GM19240 (cell line): ENCODE data around the gene SLC25A11.
"Not testable (repeated sequence)": the region's sequence is repeated elsewhere in the genome, so short reads cannot be mapped to it uniquely, and the experiment has no call there.

Experiments
- DNase-seq: peaks from one replicate; pipeline ENCODE4 v3.0.0; 2011; ENCODE audit warnings: low spot score; ENCODE audit not compliant: insufficient read length

Gene SLC25A11

DNA sequence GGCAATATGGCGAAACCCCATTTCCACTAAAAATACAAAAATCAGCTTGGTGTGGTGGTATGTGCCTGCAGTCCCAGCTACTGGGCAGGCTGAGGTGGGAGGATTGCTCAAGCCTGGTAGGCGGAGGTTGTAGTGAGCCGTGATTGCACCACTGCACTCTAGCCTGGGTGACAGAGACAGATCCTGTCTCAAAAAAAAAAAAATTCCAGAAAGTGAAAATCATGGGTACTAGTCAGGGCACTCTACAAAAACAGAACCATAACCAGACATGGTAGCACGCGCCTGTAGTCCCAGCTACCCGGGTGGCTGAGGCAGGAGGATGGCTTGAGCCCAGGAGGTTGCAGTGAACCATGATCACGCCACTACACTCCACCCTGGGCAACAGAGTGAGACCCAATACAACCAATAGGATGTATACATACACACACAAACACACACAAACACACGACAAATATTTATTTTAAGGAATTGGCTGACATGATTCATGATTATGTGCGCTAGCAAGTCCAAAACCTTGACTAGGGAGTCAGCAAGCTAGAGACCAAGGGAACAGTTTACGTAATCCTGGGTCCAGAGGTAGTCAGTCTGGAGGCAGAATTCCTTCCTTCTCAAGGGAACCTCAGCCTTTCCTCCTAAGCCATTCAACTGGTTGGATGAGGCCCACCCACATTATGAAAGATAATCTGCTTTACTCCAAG lies 19.3 kb downstream of the SLC25A11 start:
- no peak for DNase-seq

DNA sequence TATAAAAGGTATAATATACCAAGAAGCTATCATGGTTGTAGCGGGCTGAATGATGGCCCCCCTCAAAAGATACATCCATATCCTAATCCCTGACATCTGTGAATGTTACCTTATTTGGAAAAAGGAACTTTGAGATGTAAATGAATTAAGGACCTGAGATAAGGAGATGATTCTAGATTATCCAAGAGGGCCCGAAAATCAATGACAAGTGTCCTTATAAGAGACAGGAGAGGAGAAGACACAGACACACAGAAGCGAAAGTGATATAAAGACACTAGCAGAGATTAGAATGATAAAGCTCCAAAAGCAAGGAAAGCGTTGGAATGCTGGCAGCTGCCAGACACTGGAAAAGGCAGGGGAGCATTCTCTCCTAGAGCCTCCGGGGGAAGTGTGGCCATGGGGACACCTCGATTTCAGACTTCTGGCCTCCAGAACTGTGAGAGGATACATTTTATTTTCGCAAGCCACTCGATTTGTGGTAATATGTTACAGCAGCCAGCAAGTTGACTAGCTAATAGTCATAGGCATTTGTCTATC lies 20.3 kb downstream of the SLC25A11 start:
- no peak for DNase-seq

DNA sequence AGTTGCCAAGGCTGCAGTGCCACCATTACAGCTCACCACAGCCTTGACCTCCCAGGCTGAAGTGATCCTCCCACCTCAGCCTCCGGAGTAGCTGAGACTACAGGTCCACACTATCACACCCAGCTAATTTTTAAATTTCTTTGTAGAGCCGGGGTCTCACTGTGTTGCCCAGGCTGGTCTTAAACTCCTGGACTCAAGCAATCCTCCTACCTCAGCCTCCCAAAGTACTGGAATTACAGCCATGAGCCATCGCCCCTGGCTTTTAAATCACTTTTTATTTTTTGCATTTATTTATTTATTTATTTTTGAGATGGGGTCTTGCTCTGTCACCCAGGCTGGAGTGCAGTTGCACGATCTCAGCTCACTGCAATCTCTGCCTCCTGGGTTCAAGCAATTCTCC lies 25.3 kb downstream of the SLC25A11 start:
- not testable (repeated sequence) for DNase-seq

DNA sequence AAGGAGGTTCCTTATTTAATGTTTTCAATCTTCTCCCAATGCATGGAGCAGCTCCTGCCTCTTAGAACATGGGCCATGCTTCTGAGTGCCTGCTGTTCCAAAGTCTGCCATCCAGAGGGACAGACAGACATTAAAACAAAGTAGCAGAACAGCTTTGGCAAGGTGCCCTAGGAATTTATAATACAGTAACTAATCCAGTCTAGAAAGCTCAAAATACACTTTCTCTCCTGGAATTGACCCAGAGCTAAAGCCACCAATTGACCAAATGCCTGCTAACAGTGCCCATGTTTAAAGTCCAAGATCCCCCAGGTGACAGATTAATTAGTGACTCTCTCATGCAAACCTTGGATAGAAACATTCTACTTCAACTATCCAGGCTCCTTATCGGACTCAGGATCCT lies 25.9 kb downstream of the SLC25A11 start:
- no peak for DNase-seq

DNA sequence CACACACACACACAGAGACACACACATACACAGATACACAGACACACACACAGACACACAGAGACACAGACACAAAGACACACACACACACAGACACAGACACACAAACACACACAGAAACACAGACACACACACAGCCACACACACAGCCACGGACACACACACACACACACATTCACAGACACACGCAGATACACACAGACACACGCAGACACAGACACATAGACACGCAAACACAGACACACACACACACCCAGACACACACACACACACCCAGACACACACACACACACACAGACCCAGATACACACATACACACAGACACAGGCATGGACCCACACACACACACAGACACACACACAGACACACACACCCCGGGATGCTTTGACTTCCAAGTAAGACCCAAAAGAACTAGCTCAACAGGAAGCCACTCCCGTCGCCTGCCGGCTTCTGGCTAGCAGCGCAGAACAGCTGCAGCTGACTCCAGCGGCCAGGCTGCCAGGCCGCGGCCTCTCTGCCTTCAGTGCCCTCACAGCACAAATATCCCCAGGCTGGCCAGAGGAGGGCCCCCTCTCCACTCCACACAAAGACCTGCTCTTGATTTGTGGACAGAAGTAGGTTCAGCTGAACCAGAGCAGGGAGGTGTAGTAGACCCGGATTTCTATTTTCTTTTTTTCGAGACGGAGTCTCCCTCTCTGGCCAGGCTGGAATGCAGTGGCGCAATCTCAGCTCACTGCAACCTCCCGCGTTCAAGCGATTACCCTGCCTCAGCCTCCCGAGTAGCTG lies 30.9 kb downstream of the SLC25A11 start:
- no peak for DNase-seq

DNA sequence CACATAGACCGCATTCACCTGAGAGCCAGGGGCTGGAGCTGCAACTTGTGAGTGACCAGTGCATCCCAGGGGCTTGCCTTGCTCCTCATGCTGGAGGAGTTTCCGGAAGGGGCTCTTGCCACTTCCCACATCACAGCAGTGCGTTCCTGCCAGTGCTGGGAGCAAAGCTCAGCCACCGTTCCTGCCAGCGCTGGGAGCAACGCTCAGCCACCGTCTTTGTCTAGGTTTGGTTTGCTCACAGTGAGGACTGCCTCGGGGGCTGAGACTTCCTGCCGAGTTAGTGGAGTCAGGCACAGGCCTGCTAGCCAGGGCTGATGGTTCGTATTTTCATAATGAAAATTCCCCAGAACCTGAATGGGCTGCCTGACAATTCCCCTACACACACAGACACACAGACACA lies 31.5 kb downstream of the SLC25A11 start:
- no peak for DNase-seq

DNA sequence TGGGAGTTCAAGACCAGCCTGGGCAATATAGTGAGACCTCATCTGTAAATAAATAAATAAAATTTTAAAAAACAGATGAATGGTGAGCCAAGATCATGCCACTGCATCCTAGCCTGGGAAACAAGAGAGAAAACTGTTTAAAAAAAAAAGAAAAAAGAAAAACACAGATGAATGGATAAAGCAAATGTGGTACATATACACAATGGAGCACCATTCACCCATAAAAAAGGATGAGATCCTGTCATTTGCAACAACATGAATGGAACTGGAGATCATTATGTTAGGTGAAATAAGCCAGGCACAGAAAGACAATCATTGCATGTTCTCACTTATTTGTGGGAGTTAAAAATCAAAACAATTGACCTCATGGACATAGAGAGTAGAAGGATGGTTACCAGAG lies 33.2 kb downstream of the SLC25A11 start:
- not testable (repeated sequence) for DNase-seq

DNA sequence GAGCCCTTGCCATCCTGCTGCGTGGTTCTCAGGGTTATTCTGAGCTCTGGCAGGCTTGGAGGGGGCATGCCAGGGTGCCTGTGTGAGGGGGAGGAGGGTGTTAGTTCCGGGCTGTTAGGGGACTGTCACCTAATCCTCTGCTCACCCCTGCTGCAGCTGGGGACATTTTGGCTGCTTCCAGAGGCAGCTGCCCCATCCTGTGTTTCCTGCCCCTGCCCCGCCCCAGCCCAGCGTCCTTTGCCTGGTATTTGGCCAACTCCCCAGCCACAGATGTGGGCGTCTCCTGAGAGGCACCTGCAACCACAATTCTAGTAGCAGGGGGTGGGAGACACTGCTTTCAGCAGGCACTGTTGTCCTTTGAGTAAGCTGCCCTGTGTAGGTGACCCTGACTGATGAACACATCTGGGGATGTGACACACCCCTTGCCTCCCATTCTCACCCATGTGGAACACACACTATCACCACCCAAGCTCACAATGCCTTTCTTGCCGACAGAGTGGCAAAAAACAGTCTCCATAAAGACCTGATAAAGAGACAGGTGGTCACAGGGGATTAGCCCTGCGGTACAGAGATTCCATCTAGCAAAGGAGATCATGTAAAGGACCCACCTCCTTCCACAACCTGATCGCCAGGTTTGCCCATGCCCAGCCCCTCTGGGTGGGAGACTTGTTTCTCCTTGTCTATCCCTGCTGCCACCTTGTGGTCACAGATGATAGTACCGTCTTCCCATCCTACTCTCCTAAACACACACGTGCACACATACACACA lies 36.6 kb downstream of the SLC25A11 start, which contains the start of gene CHRNE:
TSS of gene CHRNE (minus strand) at position 48 of the 768 bp plus-strand sequence. CDS start at position 13, 35 bp downstream.
- DNase-seq, result peak; percentile 33

DNA sequence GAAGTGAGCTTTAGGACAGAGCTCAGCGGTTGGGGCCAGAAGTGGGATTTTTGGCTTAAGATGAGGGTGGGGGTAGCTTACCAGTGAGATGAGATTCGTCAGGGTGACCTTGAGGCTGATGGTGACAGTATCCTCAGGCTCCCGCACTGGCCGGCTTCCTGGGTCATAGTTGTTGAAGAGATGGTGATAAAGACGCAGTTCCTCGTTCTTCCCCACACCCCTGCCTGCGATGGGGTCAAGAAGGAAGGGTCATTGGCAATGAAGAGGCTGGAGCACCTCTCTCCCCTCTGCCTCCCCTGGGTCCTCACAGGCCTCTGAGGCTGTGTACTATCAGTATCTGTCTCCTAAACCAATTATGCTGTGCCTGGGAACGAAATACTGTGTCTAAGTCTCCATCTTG lies 37.3 kb downstream of the SLC25A11 start:
- DNase-seq, result no peak

DNA sequence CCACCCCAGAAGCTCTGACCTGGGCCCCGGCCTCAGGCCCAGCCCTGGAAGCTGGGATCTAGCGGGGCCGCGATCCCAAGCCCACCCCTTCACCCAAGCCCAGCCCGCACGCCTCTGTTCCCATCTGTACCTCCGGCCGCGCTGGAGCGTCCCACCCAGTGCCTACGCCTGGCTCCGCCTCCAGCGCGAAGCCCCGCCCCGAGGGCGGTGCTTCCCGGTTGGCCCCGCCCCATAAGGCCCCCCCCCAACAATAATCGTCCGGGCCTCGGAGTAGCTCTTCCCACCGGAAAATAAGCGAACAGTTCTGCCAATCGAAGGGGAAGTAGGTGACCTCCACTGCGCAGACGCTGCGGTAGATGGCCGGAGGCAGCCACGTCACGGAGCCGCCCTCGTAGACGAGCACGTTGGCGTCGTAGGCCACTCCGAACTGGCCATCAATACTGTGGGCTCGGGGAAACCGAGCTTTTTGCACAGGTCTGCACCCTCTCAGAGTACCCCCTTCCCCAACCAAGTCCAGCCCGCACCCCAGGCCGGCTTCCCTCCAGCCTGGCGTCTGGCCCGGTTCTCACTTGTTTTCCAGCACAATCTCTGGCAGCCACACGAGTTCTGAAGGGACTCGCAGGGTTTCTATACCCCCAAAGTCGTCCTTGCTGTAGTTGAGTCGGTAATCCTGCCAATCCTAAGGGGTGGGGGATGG lies 38.0 kb downstream of the SLC25A11 start:
- no peak for DNase-seq

DNA sequence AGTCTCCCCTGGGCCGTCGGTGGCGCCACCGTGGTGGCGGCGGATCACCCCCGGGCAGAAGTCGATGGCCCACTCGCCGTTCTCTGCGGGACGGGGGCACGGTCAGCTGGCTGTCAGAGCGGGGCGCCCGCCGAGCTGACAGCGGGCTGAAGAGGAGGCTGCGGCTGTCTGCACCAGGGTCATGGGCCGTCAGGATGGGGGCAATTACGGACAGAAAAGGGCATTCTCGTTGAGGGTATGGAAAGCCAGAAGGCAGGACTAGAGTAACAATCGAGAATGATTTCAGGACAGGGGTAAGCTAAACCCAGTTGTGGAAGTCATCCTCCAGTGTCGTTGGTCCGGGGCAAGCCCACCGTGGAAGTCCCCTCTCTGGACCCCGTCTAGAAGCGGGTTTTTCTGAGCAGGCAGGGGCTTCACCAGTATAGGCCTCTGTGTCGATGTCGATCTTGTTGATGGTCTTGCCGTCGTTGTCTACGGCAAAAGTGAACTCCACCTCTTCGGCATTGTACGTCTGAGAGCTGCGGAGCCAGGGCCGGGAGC lies 38.7 kb downstream of the SLC25A11 start:
- DNase-seq, result no peak

DNA sequence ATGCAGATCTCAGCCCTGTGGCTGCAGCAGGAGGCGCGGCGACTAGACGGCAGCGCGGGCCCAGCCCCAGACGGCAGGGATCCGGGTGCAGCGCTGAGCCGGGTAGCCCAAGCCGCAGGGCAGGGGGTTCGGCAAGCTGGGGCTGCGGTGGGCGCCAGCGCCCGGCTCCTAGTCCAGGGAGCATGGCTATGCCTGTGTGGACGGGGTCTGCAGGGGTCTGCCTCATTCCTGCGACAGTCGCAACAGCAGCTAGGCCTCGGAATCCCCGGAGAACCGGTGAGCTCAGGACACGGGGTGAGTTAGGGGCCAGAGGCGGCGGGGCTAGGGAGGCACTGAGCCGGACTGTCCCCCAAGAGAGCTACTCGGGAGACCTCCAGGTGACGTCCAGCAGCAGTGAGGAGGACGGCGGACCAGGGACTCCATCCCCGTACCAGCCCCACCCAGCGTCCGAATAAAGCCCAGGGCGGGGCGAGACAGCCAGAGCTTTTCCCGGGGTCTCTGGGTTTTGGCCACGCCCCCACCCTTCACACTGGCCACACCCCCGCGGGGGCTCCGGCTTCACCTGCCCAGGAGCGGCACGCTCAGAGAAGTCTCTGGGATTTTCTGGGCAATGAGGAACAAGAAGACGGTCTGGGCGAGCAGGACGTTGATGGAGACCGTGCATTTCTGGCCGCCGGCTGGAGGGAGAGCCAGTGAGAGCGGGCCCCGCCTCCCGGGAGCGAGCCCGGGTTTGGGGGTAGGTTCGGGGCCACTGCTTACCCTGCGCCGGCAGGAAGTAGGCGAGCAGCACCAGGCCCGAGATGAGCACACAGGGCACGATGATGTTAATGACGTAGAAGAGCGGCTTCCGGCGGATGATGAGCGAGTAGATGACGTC lies 39.4 kb downstream of the SLC25A11 start:
- no peak for DNase-seq

DNA sequence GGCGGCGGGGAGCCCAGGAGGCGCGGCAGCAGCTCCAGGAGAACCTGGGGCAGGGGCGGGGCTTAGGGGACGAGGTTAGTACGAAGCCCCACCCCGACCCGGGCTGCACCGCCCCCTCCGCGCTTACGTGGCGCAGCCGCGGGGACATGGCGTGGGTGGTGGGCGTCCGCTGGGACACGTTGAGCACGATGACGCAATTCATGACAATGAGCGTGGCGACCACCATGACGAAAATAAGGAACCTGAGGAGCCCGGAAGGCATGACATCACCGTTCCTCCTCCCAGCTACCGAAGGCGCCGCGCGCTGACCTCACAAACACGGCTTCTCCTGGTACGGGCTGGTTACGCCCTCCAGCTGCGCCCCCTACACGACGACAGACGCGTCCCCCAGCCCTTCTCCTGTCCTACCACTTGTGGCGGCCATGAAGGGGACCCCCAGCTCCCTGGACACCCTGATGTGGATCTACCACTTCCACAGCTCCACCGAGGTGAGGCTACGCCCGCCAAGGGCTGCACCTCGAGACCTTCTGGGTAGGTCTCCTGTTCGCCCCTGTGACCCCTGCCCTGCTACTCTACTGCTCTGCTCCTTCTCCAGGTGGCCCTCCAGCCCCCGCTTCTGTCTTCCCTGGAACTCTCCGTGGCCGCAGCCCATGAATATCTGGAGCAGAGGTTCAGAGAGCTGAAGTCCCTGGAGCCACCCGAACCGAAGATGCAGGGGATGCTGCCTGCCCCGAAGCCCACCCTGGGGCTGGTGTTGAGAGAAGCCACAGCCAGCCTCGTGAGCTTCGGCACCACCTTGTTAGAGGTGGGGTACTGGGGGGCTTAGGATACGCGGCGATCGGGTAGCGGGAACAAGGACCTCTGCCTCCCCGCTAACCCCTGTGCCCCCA lies 40.3 kb downstream of the SLC25A11 start, which contains the start of gene C17orf107:
TSS of gene C17orf107 (plus strand) at position 196 of the 890 bp plus-strand sequence. CDS start at position 423, 227 bp downstream.
- peak; percentile 33 for DNase-seq

DNA sequence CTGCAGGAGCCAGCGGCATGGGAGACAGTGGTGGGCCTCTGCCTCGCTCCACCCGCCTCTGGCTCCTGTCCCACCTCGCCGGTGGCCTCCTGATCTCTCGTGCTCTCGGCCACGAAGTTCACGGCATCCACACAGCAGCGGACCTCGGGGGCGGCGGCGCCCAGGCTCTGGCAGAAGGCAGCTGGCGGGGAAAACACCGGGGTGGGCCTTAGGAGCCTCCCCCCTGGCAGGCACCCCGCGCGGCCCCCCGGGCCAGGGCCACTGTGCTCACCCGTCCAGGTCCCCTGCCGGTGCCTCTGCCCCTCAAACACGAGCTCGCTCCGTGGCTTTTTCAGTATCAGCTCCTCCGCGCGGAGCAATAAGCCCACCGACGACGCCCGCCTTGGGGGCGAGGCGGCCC lies 40.9 kb downstream of the SLC25A11 start:
- no peak for DNase-seq

DNA sequence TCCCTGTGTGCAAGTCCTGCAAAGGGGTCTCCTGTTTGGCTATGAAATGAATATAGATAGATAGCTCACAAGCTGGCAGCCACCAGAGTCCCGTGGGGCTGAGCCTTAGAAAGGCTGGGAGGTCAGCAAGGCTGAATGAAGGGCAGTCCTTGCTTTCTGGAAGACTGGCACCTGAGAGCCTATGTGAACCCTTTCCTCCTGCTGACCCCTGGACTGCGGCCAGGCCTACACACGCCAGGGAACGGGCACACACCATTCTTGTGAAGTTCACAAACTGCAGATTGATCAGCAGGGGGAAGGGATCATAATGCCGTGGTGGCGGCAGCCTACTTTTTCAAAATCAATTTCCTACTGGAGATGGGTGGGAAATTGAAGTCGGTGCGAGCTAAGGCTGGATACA lies 41.5 kb downstream of the SLC25A11 start:
- DNase-seq, result no peak

DNA sequence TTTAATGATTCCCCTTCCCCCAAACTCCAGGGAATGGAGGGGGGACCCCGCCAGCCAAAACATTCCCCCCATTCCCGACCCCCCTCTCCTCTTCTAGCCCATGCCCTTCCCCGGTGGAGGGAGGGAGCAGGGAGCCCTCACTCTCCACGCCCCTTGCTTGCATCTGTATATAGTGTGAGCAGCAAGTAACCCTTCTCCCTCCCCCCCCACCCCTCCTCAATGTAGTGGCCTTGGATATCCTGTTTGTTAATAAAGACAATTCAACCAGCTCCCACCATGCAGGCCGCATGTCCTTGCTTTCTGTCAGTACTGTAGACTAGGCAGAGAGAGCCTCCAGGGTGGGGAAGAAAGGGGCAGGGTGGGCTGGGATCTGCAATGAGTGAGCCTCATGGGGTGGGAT lies 42.1 kb downstream of the SLC25A11 start:
- no peak for DNase-seq

DNA sequence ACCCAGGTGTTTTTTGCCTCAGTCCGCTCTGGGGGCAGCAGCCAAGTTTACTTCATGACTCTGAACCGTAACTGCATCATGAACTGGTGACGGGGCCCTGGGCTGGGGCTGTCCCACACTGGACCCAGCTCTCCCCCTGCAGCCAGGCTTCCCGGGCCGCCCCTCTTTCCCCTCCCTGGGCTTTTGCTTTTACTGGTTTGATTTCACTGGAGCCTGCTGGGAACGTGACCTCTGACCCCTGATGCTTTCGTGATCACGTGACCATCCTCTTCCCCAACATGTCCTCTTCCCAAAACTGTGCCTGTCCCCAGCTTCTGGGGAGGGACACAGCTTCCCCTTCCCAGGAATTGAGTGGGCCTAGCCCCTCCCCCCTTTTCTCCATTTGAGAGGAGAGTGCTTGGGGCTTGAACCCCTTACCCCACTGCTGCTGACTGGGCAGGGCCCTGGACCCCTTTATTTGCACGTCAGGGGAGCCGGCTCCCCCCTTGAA lies 42.6 kb downstream of the SLC25A11 start:
- no peak for DNase-seq

DNA sequence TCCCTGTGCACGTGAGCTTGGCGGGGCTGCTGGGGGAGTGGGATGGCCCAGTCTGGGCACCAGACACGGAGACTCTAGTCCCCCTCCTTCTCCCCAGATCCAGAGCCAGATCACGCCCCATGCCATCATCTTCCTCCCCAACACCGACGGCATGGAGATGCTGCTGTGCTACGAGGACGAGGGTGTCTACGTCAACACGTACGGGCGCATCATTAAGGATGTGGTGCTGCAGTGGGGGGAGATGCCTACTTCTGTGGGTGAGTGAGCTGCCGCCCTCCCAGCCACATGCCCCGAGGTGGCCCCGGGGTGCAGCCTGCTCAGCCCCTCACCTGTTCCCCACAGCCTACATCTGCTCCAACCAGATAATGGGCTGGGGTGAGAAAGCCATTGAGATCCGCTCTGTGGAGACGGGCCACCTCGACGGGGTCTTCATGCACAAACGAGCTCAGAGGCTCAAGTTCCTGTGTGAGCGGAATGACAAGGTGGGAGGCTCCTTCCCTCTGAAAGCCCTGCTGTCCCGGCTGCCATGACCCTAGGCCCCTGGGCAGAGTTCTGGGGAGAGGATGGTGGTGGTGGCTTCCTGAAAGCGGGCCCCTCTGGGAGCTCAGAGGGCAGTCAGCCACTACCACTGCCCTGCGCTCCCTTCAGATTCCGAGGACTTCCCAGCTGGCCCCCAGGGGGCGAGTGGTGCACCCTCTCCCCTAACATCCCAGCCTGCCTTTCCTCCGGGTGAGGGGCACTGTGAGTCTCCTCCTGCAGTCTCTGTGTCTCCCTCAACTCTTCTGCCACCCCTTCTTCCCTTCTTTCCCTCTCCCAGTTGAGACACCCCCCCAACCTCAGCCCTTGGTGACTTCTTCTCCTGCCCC lies 43.3 kb downstream of the SLC25A11 start:
- no peak for DNase-seq
